ENCODE data around the gene SCUBE3.

SCUBE3 gene

DNA sequence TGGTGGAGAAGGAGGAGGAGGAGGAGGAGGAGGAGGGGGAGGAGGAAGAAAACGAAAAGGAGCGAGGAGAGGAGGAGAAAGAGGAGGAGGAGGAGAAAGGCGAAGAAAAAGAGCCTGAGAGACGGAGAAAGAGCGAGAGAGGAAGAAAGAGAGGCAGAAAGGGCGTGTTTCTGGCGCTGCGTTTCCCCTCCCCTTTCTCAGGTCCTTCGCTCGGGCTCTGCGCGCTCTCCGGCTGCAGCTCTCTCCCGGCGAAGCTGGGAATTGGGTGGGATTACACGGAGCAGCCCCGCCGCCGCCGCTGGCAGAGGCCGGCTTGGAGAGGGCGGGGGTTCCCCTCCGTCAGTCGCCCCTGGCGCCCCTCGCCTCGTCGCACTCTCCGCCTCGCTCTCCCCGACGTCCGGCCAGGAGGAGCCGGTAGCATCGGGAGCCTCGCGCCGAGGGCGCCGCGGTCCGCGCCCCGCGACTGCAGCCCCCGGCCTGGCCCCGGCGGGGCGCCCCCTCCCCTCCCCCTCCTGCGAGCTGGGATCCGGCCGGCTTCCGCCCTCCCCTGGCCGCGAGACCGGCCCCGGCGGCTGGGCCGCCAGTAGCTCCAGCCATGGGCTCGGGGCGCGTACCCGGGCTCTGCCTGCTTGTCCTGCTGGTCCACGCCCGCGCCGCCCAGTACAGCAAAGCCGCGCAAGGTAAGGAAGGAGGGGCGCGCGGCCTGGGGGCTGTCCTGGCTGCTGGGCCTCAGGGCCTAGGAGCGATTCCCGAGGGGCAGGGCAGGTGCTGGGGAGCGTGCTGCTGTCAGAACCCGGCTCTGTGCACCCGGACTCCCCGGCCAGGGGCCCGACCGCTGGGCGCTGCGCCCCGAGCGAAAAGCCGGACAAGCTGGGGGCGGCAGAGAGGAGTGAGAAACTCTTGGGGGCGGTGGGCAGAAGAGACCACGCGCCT lies at the start of gene SCUBE3:
TSS of gene SCUBE3 (plus strand) at position 133 of the 933 bp plus-strand sequence. CDS start at position 596, 463 bp downstream.
- DNase-seq: no peak

DNA sequence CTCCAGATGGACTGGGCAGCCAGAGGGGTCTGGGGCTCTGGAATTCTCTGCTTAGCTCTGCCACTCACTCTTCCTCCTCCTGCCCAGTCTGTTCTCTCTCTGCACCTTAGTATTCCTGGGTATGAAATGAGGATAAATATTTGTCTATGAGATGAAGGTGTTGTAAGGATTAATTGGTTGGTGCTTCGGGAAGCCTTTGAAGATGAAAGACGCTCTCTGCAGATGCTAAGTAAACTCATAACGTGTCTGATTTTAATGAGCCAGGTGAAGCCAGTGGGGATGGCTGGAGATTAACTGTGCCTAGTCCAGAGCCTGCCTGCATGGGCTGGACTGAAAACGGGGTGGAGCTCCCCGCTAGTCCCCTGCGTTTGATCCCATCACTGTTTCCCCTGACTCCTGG lies 49.5 kb upstream of the SCUBE3 start:
- no peak for DNase-seq

DNA sequence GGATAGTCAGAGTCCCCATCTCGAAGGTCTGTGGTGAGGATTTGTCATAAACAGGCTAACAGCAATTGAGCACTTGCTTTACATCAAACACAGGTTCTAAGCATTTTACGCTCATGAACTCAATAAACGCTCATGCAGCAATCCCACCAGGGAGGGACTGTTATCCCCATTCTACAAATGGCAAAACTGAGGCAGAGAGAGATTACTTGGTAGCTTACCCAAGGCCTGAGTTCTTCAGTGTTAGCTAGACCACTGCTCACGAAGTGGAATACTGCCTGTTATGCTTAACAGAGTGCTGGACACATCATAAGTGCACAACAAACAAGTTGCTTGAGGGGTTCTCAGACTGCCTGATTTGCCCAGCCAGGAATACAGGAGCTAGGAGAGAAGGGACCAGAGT lies 48.9 kb upstream of the SCUBE3 start:
- DNase-seq: no peak

DNA sequence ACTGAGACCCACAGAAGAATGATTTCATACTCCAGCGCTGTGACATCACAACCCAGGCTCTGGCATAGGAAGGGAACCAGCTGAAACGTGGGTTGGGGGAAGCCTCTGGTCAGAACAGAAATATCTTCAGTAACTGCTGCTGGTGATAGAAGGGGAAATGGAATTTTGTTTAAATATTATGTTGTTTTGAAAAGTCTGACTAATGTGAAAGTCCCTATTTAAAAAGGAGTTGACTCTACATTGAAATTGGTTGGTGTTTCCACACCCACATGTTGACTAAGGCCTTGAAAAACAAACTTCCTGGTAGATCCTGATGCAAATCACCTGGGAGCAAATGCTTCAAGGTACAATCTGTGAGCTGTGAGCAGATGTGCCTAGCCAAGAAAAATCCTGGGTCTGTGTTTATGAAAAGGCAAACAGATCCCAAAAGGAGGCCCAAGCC lies 48.1 kb upstream of the SCUBE3 start:
- no peak for DNase-seq

DNA sequence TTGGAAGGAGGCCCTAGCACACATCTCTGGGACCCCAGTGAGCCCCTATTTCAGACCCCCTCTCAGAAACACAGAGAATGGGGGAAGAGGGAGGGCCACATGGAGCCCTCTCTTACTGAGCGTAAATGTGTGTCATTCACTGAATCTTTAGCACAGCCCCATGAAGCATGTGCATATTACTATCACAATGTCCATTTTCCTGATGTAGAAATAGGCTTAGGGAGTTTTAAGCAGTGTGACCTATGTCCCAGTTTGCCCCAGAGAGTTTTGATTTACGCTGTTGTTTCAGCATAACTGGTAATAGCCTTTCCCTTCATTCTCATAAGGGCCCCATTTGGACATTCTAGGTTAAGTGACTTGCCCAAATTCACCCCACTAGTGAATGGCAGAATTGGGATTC lies 47.6 kb upstream of the SCUBE3 start:
- DNase-seq: no peak

DNA sequence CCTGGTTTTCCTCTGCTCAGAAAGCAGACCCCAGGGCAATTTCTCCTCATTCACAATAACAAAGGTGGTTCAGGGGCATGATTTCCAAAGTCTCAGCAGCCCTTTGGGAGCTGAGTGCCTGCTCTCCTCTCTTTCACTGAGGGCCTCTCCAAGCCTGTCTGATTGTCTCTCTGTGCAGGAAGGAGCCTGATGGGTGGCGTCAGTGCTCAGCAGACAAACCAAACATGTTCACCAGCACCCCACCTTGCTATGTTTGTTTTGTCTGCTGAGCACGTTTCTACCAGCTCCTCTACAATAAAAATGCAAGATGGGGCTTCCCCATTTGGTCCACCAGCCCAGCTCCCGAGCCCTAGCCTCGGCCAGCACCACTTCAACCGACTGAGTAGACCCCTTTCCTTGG lies 47.2 kb upstream of the SCUBE3 start:
- DNase-seq: no peak

DNA sequence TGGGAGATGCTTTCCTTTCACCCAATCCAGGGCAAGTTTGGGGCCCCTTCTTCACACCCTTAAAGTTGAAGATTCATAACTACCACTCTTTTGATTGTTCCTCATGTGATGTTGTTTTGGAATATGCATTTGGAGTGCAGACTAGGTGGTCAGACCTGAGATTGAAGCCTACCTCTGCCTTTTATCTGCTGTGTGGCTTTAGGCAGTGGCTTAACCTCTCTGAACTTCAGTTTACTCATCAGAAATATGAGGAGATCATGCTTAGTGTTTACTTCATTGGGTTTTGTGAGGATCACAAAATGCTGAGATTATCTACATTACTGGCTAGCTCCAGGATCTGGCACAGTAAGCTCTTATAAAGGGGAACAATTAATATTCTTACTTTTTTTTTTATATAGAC lies 46.3 kb upstream of the SCUBE3 start:
- no peak for DNase-seq

DNA sequence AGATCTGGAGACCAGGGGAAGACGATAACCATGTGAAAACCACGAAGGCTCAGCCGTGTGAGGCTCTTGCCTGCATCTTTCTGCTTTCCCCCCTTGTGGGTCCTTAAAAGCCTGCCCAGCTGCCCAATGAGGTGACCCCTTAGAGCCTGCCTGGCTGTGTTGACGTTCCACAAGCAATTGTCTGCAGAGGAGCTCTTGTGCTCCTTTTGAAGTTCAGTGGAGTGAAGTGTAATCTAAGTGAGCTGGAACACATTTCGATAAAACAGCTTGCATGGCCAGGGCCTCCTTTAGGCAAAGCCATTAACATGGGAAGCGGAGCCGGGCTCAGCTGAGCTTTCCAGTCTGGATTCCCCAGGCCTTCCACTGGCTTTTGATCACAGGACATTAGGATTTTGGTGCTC lies 45.3 kb upstream of the SCUBE3 start:
- DNase-seq: no peak

DNA sequence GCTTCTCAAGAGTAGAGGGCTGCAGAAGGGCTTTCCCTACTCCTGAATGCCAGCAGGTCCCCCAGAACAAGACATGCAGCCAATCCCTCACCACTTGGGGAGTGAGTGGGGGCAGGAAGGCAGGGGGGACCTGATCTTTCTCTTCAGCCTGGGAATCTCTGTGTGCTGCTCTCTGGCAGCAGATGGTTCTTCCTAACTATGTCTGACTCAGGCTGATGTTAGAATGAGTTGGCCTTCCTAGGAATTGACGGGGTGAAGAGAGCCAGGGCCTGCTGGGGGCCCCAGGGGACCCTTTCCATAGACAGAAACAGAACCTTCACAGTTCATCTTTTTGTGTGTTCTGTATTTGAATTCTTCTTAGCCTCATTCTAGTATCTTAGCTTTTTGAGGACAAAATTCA lies 43.6 kb upstream of the SCUBE3 start:
- DNase-seq: no peak

DNA sequence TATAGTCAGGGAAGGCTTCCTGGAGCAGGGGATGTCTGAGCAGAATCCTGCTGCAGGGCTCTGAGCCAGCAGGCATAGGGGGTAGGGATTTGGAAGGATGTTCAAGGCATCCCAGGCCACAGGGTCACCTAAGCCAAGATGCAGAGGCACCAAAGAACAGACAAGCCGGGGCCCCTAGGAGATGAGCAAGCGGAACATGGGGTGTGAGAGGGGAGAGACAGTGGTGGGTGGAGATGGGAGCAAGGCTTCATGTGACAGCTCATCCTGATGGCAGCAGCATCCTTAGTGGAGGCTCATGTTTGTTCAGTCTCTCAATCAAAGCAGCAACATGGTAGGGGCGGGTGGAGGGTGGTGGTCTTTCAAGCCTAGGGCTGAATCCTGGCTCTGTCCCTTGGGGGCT lies 42.9 kb upstream of the SCUBE3 start:
- no peak for DNase-seq

DNA sequence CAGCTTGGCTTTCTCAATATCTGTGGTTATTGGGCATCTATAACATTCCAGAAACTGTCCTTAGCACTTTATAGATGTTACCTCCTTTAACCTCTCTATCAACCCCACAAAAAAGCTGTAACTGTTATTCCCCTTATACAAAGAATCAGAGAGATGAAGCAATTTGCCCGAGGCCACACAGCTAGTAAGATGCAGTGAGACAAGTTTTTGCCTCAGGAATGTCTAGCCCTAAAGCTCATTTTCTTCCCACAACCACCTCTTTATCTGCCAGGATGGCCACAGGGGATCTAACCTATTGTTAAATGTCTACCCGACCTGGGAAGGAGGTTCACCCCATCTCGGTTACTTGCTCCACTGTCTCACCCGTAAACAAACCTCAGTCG lies 40.7 kb upstream of the SCUBE3 start:
- DNase-seq: no peak

DNA sequence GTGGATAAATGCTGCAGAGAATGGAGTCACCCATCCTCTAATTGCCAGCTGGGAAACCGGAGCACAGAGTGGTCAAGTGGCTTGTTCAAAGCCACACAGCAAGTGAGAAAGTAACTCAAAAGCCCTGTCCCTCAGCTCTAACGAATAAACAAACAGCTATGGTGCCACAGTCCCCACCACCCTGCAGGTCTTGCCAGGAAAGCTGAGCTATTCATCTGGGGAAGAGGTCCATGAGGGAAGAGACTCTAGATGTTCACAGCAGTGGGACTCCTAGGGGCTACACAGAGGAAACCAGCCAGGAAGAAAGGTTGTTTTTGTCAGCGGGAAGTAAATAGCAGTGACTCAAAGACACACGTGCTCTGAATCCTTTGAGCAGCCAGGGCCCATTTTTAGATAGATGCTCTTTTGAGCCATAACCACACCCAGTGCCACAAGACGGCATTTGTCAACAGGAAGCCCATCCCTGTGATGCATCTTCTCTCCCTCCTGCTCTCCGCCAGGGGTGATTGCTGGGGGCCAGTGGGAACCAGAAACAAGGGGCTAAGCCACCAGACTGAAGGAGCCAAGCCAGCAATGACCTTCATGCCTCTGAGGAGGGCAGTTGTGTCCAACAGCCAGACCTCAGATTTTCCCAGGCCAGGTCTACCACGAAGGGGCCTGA lies 40.2 kb upstream of the SCUBE3 start:
- no peak for DNase-seq

DNA sequence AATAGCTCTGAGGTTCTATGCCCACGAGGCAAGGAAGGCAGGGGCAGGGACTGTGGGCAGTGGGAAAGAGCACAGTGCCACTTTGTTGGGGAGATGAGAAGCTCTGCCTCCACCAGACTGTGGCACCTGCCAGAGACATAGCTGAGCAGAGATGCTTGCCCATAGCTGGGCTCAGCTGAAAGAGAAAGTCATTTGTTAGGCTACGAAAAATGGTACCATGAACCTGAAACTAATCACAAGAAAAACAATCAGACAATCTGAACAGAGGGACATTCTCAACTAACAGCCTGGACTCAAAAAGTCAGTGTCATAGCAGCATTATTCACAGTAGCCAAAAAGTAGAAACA lies 39.7 kb upstream of the SCUBE3 start:
- no peak for DNase-seq

DNA sequence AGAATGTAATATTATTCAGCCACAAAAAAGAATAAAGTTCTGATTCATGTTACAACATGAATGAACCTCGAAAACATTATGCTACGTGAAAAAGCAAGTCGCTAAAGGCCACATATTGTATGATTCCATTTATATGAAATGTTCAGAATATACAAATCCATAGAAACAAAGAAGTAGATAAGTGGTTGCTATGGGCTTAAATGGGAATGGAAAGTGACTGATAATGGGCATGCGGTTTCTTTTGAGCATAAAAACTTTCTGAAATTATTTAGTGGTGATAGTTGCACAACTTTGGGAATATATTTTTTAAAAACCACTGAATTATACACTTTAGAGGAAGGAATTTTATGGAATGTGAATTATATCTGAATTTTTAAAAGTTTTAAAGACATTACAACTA lies 39.3 kb upstream of the SCUBE3 start:
- no peak for DNase-seq

DNA sequence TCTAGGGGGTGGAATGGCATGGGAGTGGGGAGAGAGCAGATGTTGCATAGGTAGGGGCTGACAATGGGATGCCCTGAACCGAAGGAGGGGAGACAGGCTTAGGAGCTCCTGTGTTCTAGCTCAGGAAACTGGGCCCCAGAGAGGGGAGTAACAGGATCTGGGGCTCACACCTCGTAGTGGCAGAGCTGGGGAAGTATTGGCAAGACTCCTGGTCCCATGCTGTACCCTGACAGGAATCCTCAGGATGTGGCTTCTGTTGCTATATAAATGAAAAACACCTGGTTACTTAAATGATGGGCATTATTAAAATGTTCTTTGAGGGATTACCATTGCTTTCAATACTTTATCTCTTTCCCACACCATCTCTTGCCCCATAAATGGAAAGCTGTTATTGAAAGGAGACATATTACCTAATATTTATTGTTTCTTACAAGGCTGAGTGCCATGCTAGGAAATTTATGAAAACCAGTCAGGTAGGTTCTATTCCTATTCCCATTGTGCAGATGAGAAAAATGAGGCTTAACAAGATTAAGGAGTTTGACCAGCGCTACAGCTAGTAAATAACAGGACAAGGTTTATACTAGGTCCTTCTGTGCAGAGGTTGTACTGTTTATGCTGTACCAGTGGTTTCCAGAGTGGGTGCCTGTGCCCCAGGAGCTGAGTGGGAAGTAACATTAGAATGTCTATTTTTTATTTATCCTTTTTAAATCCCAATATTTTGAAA lies 37.3 kb upstream of the SCUBE3 start:
- DNase-seq: no peak

DNA sequence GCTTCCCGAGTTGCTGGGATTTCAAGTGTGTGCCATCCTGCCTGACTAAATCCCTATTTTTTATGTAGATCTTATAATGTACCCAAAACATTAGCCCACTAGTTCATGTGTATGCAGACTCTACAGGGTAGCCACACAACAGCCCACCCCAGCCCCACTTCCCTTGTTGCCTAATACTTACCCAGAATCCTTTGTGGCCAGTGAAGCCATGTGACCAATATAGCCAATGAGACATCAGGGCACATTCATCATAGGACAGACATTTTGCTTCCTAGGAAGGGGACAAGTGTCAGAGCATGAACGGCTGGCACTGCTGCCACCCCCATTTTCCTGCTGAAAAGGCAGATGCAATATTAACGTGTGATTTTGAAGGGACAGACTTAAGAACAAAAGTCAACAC lies 36.6 kb upstream of the SCUBE3 start:
- no peak for DNase-seq

DNA sequence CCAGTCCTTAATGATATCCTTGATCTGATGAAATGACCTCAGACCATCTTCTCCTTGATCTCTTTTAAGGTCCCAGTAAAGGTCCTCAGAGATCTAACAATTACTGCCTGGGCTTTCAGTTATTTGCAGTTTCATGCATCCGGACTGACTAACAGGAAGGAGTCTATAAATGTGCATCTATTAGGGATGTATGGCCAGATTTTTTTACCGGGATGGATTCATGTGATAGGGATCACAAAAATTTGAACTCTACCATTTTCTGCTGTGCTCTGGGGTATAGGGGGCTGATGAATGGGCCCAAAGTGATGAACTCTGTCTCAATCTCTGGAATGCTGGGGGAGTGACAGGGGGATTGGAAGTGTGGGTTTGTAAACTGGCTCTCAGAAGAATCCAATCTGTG lies 36.2 kb upstream of the SCUBE3 start:
- DNase-seq: no peak

DNA sequence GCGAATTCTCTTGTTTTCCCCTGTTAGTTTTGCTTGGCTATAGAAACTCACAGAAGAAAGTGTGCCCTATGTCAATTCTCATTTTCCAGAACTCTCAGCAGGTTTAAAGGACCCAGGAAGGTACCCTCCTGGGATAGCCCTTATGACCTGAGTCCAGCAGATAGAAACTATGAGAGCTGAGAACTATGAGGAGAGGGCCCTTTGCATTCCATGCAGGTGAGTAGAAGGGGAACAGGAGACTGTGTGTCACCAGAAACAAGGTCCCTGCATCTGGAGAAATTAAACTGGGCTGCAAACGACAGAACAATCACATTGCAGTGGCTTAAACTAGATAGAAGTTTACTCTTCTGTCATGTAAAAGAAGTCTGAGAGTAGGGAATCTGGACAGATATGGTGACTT lies 35.7 kb upstream of the SCUBE3 start:
- DNase-seq: no peak

DNA sequence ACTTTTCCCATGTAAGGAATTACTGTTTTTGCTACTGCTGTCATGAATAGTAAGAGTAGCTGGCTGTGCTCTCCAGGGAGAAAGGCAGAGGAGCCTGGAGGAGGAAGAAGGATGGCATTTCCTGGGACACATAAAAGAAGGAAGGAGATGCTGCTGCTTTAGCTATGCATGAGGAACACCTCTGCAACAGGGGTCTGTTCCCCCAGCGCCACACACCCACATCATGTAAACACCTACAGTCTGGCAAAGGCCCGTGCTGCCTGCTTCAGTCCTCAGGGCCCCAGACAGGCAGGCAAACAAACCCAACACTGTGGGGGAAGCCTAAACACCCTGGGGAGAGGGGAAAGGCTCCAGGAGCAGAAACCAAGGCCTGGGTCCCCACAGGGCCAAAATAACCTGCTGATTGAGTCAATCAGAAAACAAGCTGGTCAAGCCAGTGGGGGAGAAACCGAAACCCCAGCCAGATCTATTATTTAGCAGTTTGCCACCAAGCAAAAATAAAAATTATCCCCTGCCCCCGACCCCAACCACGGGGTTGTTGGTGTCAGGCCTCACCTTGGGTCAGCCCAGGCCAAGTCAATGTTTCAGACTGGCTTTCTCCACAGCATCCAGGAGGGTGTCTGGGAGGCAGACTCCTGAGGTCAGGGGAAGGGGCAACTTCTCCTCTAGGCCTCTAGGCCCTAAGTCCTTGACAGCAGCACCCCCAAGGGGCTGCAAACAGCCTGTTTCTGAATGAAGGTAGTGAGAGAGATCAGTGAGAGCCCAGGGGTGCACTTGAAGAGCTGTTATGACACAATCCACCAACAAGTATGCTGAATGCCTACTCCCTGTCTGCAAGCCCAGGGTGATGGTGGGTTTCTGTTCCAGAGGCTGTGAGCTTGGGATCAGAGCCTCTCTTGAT lies 34.6 kb upstream of the SCUBE3 start:
- DNase-seq: no peak

DNA sequence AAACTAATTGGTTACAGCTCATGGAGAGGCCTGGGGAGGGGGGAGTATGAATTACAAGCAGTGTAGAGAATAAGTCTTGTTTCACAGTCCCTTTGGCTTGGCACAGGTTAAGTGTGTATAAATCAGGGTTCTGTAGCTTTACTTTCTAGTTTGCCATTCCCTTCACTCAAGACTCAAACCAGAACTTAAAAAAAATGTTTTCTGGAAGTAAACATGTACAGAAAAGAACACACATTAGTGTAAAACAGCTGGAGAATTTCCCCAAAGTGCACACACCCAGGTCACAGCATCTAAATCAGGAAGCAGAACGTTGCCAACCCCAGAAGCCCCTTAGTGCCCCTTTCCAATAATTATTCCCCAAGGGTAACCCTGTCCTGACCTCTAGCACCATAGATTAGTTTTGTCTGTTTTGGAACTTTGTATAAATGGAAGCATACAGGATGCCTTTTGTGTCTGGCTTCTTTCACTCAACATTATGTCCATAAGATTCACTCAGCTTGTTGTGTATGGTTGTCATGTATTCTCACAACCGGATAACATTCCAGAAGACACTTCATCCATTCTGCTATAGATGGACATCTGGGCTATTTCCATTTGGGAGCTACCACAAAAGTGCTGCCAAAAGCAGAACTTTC lies 33.7 kb upstream of the SCUBE3 start:
- no peak for DNase-seq

DNA sequence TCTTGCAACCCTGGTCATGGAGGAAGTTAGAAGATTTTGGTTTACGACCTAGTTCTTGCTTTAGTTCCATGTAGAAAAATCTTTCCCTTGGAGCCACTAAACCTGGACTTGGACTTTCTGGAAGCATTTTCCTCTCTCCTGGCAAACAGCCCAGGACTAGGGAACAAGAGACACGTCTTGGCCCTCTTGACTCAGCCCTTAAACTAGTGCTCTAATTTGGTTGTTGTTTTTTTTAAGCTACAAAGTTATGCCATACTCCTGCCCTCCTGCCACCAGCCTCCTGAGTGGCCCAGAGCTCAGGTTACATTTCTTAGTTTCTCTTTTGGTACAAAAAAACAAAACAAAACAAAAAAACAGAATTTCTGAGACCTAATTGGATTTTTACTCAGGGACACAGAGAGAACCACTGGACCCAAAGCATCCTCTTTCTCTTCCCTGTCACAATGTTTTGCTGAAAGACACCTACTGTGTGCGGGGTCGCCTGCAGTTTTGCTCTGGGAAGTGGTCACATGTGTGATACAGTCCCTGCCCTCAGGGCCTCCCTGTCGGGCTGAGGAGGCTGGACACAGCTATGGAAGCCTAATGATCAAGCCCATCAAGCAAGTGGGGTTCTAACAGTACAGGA lies 32.3 kb upstream of the SCUBE3 start:
- no peak for DNase-seq

All from COR-L47 (cell line).